Neural crest cell (in vitro differentiated cells): Measurements from ENCODE around the gene NFATC1. TPM values are rescaled to one million over a fixed set of nuclear protein-coding genes. Genes with fewer than 3 reads are reported as not detected.

Experiments
- DNase-seq: peaks from one replicate; pipeline ENCODE4 v3.0.0; 2021; ENCODE audit warnings: low read depth, mixed read lengths, low spot score
- H3K27ac Mint-ChIP-seq: one replicate; pipeline ENCODE4 v1.8.0; 2021; ENCODE audit warnings: mild to moderate bottlenecking, mixed read lengths; ENCODE audit not compliant: unreplicated experiment
- H3K27me3 Mint-ChIP-seq: 2 replicates; pipeline ENCODE4 v1.8.0; 2021; ENCODE audit warnings: low read depth, mild to moderate bottlenecking, mixed read lengths
- H3K36me3 Mint-ChIP-seq: 2 replicates; pipeline ENCODE4 v1.8.0; 2021; ENCODE audit warnings: low read depth, mild to moderate bottlenecking, mixed read lengths
- H3K4me1 Mint-ChIP-seq: 2 replicates; pipeline ENCODE4 v1.8.0; 2021; ENCODE audit warnings: mixed read lengths
- H3K4me3 Mint-ChIP-seq: one replicate; pipeline ENCODE4 v1.8.0; 2021; ENCODE audit warnings: mild to moderate bottlenecking, mixed read lengths
- H3K9me3 Mint-ChIP-seq: 2 replicates; pipeline ENCODE4 v1.8.0; 2021; ENCODE audit warnings: mixed read lengths
- total RNA-seq: library from RNA; stranded (reverse); gene quantifications from 2 replicates; pipeline ENCODE4 v1.2.1, GENCODE V29; 2021
- TF ChIP-seq, protein P1 (sequence below): fragments of 200-600 bp; sonication (generic); conservative IDR thresholded peaks from 2 replicates; pipeline ENCODE4 v1.5.0; 2021; ENCODE audit warnings: antibody characterized with exemption, mild to moderate bottlenecking

NFATC1 gene
- total RNA-seq, 1 donor from 2014 or later, result 2.4 TPM

DNA sequence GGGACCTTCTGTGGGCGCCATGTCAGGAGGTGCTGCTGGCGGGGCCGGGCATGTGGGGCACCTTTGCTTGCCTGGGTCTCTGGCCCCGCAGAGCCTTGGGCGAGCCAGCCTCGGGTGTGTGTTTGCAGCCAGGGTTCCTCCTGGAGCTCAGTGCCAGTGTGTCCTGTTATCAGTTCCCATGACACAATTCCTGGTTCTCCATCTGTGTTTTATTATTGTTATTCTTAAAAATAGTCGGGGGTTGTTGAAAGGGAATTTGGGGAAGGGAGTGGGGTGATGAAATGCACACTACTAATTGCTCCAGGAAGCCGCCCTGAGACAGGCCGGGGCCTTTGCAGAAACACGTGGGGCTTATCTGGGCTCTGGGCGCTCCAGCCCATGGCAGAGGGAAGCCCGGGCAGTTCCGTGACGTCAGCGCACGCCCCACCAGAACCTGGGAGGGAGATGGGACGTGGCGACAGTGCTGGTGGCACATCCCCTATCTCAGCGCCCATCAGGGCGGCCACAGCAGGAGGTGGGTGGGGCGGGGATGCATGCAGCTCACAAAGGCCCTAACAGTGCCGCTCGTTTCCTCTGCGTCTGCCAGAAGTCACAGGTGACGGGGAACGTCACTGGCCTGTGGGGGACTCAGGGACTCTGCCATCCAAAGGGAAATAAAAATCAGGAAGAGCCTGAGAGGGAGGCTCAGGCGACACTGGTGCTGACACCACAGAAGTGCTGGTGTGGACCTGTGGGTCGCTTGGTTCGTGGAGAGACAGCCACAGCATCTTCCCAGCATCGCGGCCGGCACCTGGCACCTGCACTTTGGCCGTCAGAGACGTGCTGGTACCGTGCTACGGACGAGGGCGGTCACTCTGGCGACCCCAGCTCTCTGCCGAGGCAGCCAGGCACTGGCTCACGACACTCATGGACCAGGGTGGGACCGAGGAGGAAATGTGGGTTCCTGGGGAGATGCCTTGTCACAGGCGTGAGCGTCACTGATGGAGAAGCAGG, 131.0 kb downstream of the NFATC1 start:
- Mint-ChIP-seq H3K9me3 (no peaks in the 10 kb centered on the region), H3K27me3 (peaks cover 16% of the 10 kb centered on the region), H3K27ac (no peak overlapping the region), H3K36me3 (no peaks in the 10 kb centered on the region), H3K4me1 (peaks cover 6% of the 10 kb centered on the region), H3K4me3 (no peak overlapping the region)
- TF ChIP-seq, protein P1, sequence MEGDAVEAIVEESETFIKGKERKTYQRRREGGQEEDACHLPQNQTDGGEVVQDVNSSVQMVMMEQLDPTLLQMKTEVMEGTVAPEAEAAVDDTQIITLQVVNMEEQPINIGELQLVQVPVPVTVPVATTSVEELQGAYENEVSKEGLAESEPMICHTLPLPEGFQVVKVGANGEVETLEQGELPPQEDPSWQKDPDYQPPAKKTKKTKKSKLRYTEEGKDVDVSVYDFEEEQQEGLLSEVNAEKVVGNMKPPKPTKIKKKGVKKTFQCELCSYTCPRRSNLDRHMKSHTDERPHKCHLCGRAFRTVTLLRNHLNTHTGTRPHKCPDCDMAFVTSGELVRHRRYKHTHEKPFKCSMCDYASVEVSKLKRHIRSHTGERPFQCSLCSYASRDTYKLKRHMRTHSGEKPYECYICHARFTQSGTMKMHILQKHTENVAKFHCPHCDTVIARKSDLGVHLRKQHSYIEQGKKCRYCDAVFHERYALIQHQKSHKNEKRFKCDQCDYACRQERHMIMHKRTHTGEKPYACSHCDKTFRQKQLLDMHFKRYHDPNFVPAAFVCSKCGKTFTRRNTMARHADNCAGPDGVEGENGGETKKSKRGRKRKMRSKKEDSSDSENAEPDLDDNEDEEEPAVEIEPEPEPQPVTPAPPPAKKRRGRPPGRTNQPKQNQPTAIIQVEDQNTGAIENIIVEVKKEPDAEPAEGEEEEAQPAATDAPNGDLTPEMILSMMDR, result no peak
- no peak for DNase-seq

DNA sequence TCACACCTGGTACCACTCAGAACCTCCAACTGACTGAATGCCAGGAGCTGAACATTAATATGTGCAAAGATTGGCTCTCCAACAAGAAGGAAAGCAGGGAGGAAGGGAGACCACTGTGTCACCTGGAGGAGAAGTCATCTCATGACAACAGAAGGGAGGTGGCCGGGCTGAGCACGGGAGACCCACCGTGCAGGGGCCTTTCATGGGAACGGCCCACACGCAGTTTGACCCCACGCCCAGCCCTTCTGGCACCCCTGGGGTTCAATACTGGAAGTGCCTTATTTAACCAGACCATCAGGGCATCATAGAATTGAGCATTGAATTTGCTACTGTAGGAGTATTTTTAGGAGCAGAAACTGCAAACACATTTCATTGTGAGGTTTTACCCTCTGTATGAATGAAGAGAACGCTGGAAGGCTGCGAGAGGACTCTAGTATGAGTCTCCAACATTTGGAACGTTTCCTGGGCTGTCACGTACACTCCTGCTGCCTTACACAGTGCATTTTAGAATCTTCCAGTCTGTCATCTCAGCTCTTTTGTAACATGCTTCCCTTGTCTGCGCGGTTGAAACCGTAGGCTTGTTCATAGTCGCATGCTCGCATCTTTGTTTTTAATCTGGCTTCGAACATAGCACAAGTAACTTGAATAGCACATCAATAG, 132.1 kb downstream of the NFATC1 start:
- Mint-ChIP-seq H3K4me1 (peaks cover 11% of the 10 kb centered on the region), H3K4me3 (no peak overlapping the region), H3K36me3 (no peaks in the 10 kb centered on the region), H3K9me3 (no peaks in the 10 kb centered on the region), H3K27ac (no peak overlapping the region), H3K27me3 (peaks cover 21% of the 10 kb centered on the region)
- no peak for DNase-seq
- TF ChIP-seq, protein P1, result no peak

DNA sequence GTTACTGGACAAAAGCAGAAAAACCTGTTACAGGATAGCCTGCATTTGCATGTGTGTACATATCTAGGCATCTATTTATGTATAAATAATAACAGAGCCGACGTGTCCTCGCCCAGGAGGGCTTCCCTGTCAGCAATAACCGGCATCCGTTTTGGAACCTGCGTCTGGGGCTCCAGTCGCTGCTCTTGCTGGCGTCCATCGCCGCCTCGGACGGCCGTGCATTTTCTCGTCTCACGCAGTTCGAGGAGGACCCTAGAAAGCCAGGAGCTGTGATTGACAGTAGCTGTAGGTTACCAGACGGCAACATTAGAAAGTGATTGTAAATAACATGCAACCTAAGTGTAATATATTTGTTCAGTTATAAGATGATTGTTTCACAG, 132.6 kb downstream of the NFATC1 start:
- Mint-ChIP-seq H3K36me3 (no peaks in the 10 kb centered on the region), H3K4me1 (peaks cover 11% of the 10 kb centered on the region), H3K4me3 (no peak overlapping the region), H3K27ac (no peak overlapping the region), H3K9me3 (no peaks in the 10 kb centered on the region), H3K27me3 (peaks cover 21% of the 10 kb centered on the region)
- TF ChIP-seq, protein P1, result no peak
- DNase-seq, result no peak

DNA sequence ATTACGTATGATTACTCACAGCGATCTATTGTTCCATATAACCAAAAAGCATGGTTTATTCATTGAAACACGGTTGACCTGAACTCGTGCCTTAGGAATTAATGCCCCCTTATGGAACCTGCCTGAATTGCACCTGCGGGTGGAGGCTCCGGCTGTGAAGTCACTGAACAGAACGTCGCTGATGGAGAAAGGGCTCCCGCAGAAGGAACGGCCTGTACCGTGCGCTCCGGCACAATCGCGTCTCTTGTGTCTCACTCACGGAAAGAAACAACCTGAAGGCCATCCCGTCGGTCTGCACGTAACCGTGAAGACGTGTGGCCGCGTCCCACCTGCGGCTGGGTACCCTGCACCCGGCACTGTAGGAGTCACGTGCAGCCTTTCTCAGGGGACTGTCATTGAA, 133.1 kb downstream of the NFATC1 start:
- no peak overlapping the region for H3K4me3 Mint-ChIP-seq
- peaks cover 21% of the 10 kb centered on the region for H3K27me3 Mint-ChIP-seq
- peaks cover 11% of the 10 kb centered on the region for H3K4me1 Mint-ChIP-seq
- no peaks in the 10 kb centered on the region for H3K9me3 Mint-ChIP-seq
- H3K36me3 Mint-ChIP-seq, result no peaks in the 10 kb centered on the region
- no peak overlapping the region for H3K27ac Mint-ChIP-seq
- TF ChIP-seq, protein P1, result peak; percentile 87
- DNase-seq, result peak; percentile 86

DNA sequence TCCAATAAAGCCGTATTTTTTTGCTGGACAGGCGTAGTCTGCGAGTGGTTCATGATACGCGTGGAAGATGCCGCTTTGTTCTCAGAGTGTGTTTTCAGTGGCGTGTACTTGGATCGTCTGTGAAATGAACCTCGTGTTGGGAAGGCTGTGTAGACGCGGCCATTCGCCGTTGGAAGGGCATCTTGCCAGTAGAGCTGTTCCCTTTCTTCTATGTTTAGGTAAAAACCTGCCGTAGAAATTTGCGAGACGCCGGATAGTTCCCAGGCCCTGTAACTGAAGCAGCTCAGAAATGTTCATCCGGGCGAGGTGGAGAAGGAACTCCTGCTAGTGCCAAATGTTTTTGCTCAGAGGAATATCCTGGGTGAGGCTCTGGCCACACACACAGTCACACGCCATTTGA, 133.6 kb downstream of the NFATC1 start:
- TF ChIP-seq, protein P1, result no peak
- H3K36me3 Mint-ChIP-seq, result no peaks in the 10 kb centered on the region
- H3K27me3 Mint-ChIP-seq, result peaks cover 22% of the 10 kb centered on the region
- no peak for DNase-seq
- no peak overlapping the region for H3K27ac Mint-ChIP-seq
- H3K4me1 Mint-ChIP-seq, result peaks cover 11% of the 10 kb centered on the region
- no peaks in the 10 kb centered on the region for H3K9me3 Mint-ChIP-seq
- no peak overlapping the region for H3K4me3 Mint-ChIP-seq
